Measurements from ENCODE around the gene PTPRG.

GRCh38 chr3:62125380-62125779 is 564.0 kb downstream of the PTPRG start:
- TF ChIP-seq, protein P1, sequence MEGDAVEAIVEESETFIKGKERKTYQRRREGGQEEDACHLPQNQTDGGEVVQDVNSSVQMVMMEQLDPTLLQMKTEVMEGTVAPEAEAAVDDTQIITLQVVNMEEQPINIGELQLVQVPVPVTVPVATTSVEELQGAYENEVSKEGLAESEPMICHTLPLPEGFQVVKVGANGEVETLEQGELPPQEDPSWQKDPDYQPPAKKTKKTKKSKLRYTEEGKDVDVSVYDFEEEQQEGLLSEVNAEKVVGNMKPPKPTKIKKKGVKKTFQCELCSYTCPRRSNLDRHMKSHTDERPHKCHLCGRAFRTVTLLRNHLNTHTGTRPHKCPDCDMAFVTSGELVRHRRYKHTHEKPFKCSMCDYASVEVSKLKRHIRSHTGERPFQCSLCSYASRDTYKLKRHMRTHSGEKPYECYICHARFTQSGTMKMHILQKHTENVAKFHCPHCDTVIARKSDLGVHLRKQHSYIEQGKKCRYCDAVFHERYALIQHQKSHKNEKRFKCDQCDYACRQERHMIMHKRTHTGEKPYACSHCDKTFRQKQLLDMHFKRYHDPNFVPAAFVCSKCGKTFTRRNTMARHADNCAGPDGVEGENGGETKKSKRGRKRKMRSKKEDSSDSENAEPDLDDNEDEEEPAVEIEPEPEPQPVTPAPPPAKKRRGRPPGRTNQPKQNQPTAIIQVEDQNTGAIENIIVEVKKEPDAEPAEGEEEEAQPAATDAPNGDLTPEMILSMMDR (IDR thresholded peaks at IDR 0.05) = no peak
- no peak for TF ChIP-seq POLR2AphosphoS5 (IDR thresholded peaks at IDR 0.05; ENCODE audit: low read depth, low read length)

All from Panc1 (cell line).